Dedifferentiated amniotic fluid mesenchymal stem cell (primary cell): Measurements from ENCODE around the gene KIAA0232.
A peak's percentile ranks its signal among the peaks of the same experiment; 100 is the strongest.
"Not testable (repeated sequence)": the region's sequence is repeated elsewhere in the genome, so short reads cannot be mapped to it uniquely, and the experiment has no call there.

Experiments
- DNase-seq: peaks from one replicate; pipeline ENCODE4 v3.0.0-alpha.2; 2016; ENCODE audit errors: extremely low spot score

Gene KIAA0232

GRCh38 chr4:6901669-6902317 is 119.3 kb downstream of the KIAA0232 start:
- DNase-seq = no peak

- no peak for DNase-seq
Observed at GRCh38 chr4:6902318-6903042, 120.0 kb downstream of the KIAA0232 start.

GRCh38 chr4:6905516-6906445 is 123.3 kb downstream of the KIAA0232 start:
- DNase-seq = no peak

GRCh38 chr4:6906486-6906885 is 124.0 kb downstream of the KIAA0232 start:
- DNase-seq = not testable (repeated sequence)

GRCh38 chr4:6907658-6908191 is 125.2 kb downstream of the KIAA0232 start:
- DNase-seq = no peak

GRCh38 chr4:6908432-6909112 is 126.0 kb downstream of the KIAA0232 start:
- no peak for DNase-seq

GRCh38 chr4:6909113-6909969 is 126.8 kb downstream of the KIAA0232 start, which contains the start of gene TBC1D14:
Gene TBC1D14, plus strand, starts transcription at chr4:6909826. Its CDS starts 13,564 bp downstream, at chr4:6923390.
- DNase-seq = peak; percentile 78

GRCh38 chr4:6909970-6910339 is 127.4 kb downstream of the KIAA0232 start:
- DNase-seq = no peak

GRCh38 chr4:6910340-6910959 is 127.9 kb downstream of the KIAA0232 start:
- DNase-seq = no peak

GRCh38 chr4:6910960-6911874 is 128.7 kb downstream of the KIAA0232 start:
- no peak for DNase-seq

- DNase-seq = not testable (repeated sequence)
Observed at GRCh38 chr4:6911917-6912316, 129.4 kb downstream of the KIAA0232 start.

GRCh38 chr4:6912441-6912840 is 129.9 kb downstream of the KIAA0232 start:
- no peak for DNase-seq

- DNase-seq = no peak
Observed at GRCh38 chr4:6913350-6913905, 130.9 kb downstream of the KIAA0232 start.

GRCh38 chr4:6914448-6914847 is 131.9 kb downstream of the KIAA0232 start:
- DNase-seq = no peak

- DNase-seq = no peak
Observed at GRCh38 chr4:6915041-6916005, 132.8 kb downstream of the KIAA0232 start.

- no peak for DNase-seq
Observed at GRCh38 chr4:6916069-6916586, 133.6 kb downstream of the KIAA0232 start.
